Measurements from ENCODE around the gene HYAL2.

DNA sequence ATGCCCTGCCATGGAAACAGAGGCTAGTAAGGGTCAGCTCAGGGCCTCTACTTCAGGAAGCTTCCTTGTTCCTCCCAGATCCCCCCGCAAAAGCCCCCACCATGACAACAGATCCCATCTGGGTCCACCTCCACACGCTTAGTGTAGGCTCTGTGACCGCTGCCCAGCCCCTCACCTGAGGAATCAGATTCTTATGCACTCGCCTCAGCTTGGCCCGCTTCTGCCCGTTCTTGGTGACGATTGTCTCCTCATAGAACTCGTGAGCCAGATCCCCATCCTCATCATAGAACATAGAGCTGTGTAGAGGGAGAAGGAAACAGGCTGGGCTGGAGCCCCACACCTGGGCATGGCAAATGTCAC is 3.6 kb upstream of the HYAL2 start:
- TF ChIP-seq EZH2 (IDR thresholded peaks at IDR 0.05; ENCODE audit: insufficient read depth, poor library complexity, severe bottlenecking), result no peak
- no peak for TF ChIP-seq EZH2phosphoT487 (IDR thresholded peaks at IDR 0.05; ENCODE audit: insufficient read depth, low read depth)

Data from GM23248 (cell line).